Motor neuron (in vitro differentiated cells): Measurements from ENCODE around the gene NOTCH3. TPM values are rescaled to one million over a fixed set of nuclear protein-coding genes. Genes with fewer than 3 reads are reported as not detected.
A peak's percentile ranks its signal among the peaks of the same experiment; 100 is the strongest.

ENCODE experiments used
- ATAC-seq, 8 experiments: fragments of 200-7000 bp; cut with Tn5 transposase; replicated peaks in 6 of 8; 2 replicates each; pipeline ENCODE4 v1.8.0; 2021; ENCODE audit warnings: mild to moderate bottlenecking in 8 of 8, moderate library complexity in 8 of 8
- H3K27ac ChIP-seq, 2 donors: fragments of 250-450 bp; sonication (Bioruptor Pico); 2 replicates each; pipeline ENCODE4 v1.9.0; 2021; ENCODE audit warnings: antibody characterized with exemption in 2 of 2, mild to moderate bottlenecking in 2 of 2, moderate library complexity in 1 of 2
- H3K4me1 ChIP-seq, 2 donors: fragments of 250-450 bp; sonication (Bioruptor Pico); replicated peaks in 1 of 2; 2 replicates each; pipeline ENCODE4 v1.6.1; 2021; ENCODE audit warnings: antibody characterized with exemption in 2 of 2, mild to moderate bottlenecking in 2 of 2, moderate library complexity in 1 of 2
- H3K4me3 ChIP-seq, 5 donors: fragments of 250-450 bp; sonication (Bioruptor Pico); 2 replicates each; pipeline ENCODE4 v1.9.0; 2021; ENCODE audit warnings: antibody characterized with exemption in 5 of 5, mild to moderate bottlenecking in 5 of 5, moderate library complexity in 4 of 5
- WGBS, 10 experiments: fragments of 450-650 bp; shearing (Covaris generic); methylation state at CpG; one replicate each; pipeline ENCODE4 v1.0.0; 2022; 5-methylcytosine and 5-hydroxymethylcytosine counted together
- in situ Hi-C, 9 experiments: fragments of 400-800 bp; cut with MboI; loops; one replicate each; pipeline ENCODE4 v1.15.0; 2021; ENCODE audit warnings: low sequenced_read_pairs in 9 of 9, low pct_unique_long_range_greater_than_20kb in 2 of 9; ENCODE audit not compliant: unreplicated experiment in 9 of 9
- total RNA-seq, 8 experiments: library from RNA; unstranded; fragments of 300-600 nt; gene quantifications; 2 replicates each; pipeline versions ENCODE4 v1.2.3 to v1.2.4, GENCODE V29; 2022

NOTCH3 gene
- total RNA-seq, 8 experiments from 2014 or later: 3.0 to 26.4 (median 7.7) TPM

DNA sequence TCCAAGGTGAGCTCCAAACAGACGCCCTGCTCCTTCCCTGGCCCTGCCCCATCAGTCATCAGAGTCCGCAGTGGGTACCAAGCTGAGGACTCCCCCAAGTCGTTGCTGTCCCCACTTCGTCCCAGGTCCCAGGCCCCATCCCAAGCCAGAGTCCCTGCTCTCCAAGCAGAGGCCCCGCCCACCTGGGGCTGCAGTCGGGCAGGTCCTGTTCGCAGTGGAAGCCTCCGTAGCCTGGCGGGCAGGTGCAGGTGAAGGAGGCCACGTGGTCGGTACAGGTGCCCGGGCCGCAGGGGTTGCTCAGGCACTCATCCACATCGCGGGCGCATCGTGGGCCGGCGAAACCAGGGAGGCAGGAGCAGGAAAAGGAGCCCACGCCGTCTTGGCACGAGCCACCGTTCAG is 19.4 kb downstream of the NOTCH3 start:
- Histone ChIP-seq H3K4me3 (no peak overlapping the region), H3K27ac (no peak overlapping the region), H3K4me1 (peaks cover 7 to 14% of the 10 kb centered on the region in 2 donors)
- no peak for ATAC-seq
- 75 to 92% (median 88%) methylated on average over 3 to 7 of the region's 23 CpGs; no CpG with 5 or more reads in 7 of the 10 experiments for WGBS, 10 experiments
- in situ Hi-C loops: loop anchor here in 2 of 9 experiments (10.0 to 25.0 kb wide), 2 partner anchors 373 to 381 kb away; no protein-coding TSS in a partner anchor

DNA sequence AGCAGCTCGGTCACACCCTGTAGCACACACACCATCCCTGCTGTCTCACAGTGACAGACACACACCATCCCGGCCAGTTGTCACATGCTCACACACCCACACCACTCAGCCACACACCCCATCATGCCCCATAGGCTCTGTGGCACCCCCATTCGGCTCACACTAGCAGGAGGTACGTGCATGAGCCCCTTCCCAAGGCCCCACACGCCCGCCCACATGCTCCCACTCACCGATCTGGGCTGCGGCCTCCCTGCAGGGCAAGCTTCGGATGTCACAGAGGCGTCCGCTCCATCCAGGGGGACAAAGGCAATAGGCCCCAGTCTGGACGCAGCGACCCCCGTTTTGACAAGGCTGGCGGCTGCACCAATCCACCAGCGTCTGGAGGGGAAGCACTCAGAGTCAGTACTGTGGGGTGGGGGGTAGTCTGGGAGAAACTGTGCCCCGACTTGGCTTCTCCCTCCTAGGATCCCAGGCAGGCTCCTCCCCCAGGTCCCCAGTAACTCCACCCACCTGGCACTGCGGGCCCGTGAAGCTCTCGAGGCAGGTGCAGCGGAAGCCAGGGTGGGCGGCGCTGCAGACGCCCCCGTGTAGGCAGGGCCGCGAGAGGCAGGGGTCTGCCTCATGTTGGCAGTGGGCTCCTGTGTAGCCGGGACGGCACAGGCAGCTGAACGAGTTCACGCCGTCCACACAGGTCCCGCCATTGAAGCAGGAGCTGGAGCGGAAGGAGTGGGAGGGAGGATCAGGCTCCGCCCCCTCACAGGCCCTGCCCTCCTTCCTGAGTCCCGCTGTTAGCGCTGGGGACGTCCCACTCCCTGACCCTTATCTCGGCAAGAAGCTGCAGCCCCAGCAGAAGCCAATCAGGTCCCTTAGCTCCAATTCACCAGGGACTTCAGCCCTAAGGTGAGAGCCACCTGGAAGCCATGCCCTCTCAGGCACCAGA is 20.1 kb downstream of the NOTCH3 start:
- 36 to 93% (median 47%) methylated on average over 3 to 10 of the region's 39 CpGs; no CpG with 5 or more reads in 7 of the 10 experiments for WGBS, 10 experiments

GRCh38 chr19:15178629-15179308 is 22.0 kb downstream of the NOTCH3 start:
- WGBS, 10 experiments: 87 to 100% (median 90%) methylated on average over 3 to 13 of the region's 33 CpGs; no CpG with 5 or more reads in 2 of the 10 experiments
- H3K4me1 ChIP-seq: peaks cover 6 to 7% of the 10 kb centered on the region in 2 donors

More for the DNA sequence above, 20.1 kb downstream of the NOTCH3 start:
- Histone ChIP-seq H3K4me1 (peaks cover 7 to 14% of the 10 kb centered on the region in 2 donors), H3K27ac (no peak overlapping the region), H3K4me3 (peak overlapping the region in 3 of 5 donors; percentile 10 to 16 (median 13))
- peak in 5 of 8 experiments; percentile 36 to 79 (median 66) for ATAC-seq
- in situ Hi-C loops: loop anchor here in 2 of 9 experiments (10.0 to 25.0 kb wide), 2 partner anchors 374 to 382 kb away; no protein-coding TSS in a partner anchor

GRCh38 chr19:15177269-15178116 is 23.3 kb downstream of the NOTCH3 start:
- in situ Hi-C loops: loop anchor here in 2 of 9 experiments (10.0 to 25.0 kb wide), 2 partner anchors 377 to 385 kb away; no protein-coding TSS in a partner anchor
- peak overlapping the region; percentile 28 to 39 (median 37) for H3K4me3 ChIP-seq
- H3K27ac ChIP-seq: no peak overlapping the region
- peak; percentile 84 to 96 (median 94) for ATAC-seq
- WGBS, 10 experiments: 0 to 73% (median 18%) methylated on average over 1 to 10 of the region's 92 CpGs; no CpG with 5 or more reads in 1 of the 10 experiments
- H3K4me1 ChIP-seq: peaks cover 6 to 7% of the 10 kb centered on the region in 2 donors

More at GRCh38 chr19:15178629-15179308, 22.0 kb downstream of the NOTCH3 start:
- no peak for ATAC-seq
- Histone ChIP-seq H3K27ac (no peak overlapping the region), H3K4me3 (no peak overlapping the region)
- in situ Hi-C loops: loop anchor here in 2 of 9 experiments (10.0 to 25.0 kb wide), 2 partner anchors 376 to 384 kb away; no protein-coding TSS in a partner anchor

GRCh38 chr19:15175609-15176008 is 25.2 kb downstream of the NOTCH3 start:
- 70 to 100% (median 100%) methylated on average over 1 to 3 of the region's 3 CpGs; no CpG with 5 or more reads in 5 of the 10 experiments for WGBS, 10 experiments
- ATAC-seq: no peak
- in situ Hi-C loops: loop anchor here in 2 of 9 experiments (10.0 to 25.0 kb wide), 2 partner anchors 379 to 387 kb away; no protein-coding TSS in a partner anchor
- no peak overlapping the region for H3K27ac ChIP-seq
- no peak overlapping the region for H3K4me3 ChIP-seq
- H3K4me1 ChIP-seq: peaks cover 3 to 4% of the 10 kb centered on the region in 2 donors

DNA sequence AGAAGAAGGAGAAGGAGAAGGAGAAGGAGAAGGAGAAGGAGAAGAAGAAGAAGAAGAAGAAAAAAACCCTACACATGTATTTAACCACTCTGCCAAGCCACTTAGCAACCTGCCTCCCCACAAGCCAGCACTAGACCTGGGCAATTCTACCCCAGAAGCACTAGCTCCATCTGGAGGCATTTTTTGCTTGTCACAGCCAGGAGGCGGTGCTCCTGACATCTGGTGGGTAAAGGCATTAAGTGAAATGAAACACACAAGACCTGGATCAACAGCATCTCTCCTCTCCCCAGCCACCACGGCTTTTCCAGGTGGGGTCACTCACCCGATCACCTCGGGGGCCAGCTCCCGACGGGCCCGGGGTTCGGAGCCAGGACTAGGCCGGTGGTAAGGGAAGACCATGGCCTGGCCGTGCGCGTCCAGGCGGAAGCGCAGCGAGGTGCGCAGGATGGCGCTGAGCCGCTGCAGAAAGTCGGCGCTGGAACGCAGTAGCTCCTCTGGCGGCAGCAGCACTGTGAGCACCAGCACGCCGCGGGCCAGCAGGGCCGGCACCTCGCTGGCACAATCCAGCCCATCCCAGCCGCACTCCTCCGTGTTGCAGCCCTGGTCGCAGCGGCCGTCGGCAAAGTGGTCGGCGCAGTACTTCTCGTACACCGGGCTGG is 26.9 kb downstream of the NOTCH3 start:
- in situ Hi-C loops: loop anchor here in 4 of 9 experiments (10.0 to 25.0 kb wide), 2 partner anchors 381 to 388 kb away; no protein-coding TSS in a partner anchor

DNA sequence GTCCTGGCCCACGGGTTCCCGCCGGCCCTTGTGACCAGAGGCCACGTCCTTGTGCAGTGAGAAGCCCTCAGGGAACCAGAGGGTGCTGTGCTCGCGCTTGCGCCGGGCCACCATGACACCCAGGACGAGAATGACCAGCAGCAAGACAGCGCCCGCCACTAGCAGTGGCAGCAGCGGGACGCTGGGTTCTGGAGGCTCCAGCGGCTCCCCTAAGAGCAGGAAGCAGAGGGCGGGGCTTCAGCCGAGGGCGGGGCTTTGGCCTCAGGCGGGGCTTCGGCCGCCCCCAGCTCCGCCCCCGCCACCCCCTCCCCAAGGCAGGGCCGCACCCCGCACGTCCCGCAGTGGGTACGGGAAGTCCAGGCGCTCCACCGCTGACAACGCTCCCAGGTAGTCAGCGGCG is 30.4 kb downstream of the NOTCH3 start:
- no peak overlapping the region for H3K27ac ChIP-seq
- WGBS, 10 experiments: 100% methylated on average over 1 of the region's 32 CpGs; no CpG with 5 or more reads in 9 of the 10 experiments
- ATAC-seq: no peak
- in situ Hi-C loops: loop anchor here in 4 of 9 experiments (10.0 to 25.0 kb wide), 2 partner anchors 384 to 392 kb away; no protein-coding TSS in a partner anchor
- no peak overlapping the region for H3K4me3 ChIP-seq
- H3K4me1 ChIP-seq: no peaks in the 10 kb centered on the region

More for the DNA sequence above, 26.9 kb downstream of the NOTCH3 start:
- WGBS, 10 experiments: 84 to 100% (median 97%) methylated on average over 1 to 9 of the region's 37 CpGs; no CpG with 5 or more reads in 6 of the 10 experiments
- no peak for ATAC-seq
- no peak overlapping the region for H3K4me3 ChIP-seq
- no peak overlapping the region for H3K27ac ChIP-seq
- H3K4me1 ChIP-seq: peaks cover 0 to 3% of the 10 kb centered on the region in 2 donors

- Histone ChIP-seq H3K4me3 (no peak overlapping the region), H3K27ac (no peak overlapping the region), H3K4me1 (no peaks in the 10 kb centered on the region)
- ATAC-seq: no peak
- in situ Hi-C loops: loop anchor here in 5 of 9 experiments (10.0 to 25.0 kb wide), 2 partner anchors 385 to 393 kb away; no protein-coding TSS in a partner anchor
- 41 to 100% (median 100%) methylated on average over 2 to 4 of the region's 10 CpGs; no CpG with 5 or more reads in 7 of the 10 experiments for WGBS, 10 experiments
These were observed 31.1 kb downstream of the NOTCH3 start for GRCh38 chr19:15169541-15170285.

DNA sequence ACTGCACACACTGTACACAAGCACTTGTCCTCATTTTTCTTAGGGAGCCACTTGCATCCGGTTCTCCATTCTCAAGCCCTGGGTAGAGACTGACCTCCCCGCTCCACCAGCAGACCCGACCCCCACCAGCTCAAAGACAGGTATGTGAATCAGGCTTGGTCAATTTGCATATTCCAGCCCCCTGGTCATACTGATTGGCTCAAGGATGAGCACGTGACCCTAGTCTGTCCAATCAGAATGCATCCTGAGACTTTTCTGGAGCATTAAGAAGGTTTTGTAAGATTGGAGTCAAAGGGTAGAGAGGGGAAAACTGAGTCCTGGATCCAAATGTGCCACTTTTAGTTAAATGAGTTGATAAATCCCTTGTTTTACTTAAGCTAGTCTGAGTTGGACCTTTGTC is 34.1 kb downstream of the NOTCH3 start:
- ATAC-seq: no peak
- Histone ChIP-seq H3K4me1 (no peaks in the 10 kb centered on the region), H3K4me3 (no peak overlapping the region), H3K27ac (no peak overlapping the region)
- 24 to 100% (median 67%) methylated on average over 1 to 4 of the region's 4 CpGs; no CpG with 5 or more reads in 1 of the 10 experiments for WGBS, 10 experiments
- in situ Hi-C loops: loop anchor here in 4 of 9 experiments (10.0 to 25.0 kb wide), 2 partner anchors 388 to 396 kb away; no protein-coding TSS in a partner anchor

DNA sequence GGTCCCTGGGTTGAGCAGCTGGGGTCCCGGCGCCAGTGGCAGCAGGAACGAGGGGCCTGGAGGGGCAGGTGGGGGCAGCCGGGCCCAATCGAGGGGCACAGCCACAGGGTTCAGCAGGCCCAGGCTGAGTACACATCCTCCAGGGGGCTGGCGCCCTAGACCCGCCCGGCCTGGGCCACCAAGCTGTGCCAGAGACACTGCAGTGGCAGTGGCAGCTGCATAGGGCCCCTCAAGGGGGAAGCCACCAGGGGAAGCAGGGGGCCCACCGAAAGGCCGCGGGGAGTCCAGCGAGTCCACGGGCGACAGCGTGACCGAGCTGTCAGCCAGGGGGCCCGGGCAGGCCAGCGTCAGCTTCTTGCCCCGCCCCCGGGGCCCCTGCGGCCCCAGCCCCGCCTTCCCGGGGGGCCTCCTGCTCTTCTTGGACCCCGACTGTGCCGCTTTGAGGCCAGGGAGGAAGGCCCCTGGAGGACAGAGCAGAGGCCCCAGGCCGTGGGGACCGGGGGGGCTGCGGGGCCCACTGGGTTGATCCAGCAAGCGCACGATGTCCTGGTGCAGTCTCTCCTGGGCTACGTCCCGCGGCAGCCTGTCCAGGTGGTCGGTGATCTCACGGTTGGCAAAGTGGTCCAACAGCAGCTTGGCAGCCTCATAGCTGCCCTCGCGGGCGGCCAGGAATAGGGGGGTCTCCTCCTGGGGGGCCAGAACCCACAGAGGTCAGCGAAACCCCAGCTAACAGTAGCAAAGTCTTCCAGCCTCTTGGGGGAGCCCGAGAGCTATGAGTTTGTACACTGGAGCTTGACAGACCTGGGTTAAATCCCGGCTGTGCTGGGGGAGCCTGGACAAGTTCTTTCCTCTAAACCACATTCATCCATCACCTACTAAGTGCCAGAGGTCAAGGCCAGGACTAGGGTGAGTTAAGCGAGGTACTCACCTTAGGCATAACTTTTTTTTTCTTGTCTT is 39.5 kb downstream of the NOTCH3 start:
- H3K4me1 ChIP-seq: no peaks in the 10 kb centered on the region
- no peak overlapping the region for H3K27ac ChIP-seq
- in situ Hi-C loops: loop anchor here in 4 of 9 experiments (10.0 to 25.0 kb wide), 2 partner anchors 393 to 401 kb away; no protein-coding TSS in a partner anchor
- no peak overlapping the region for H3K4me3 ChIP-seq
- peak in 2 of 8 experiments; percentile 52 to 64 for ATAC-seq
- 40 to 92% (median 77%) methylated on average over 1 to 11 of the region's 42 CpGs; no CpG with 5 or more reads in 4 of the 10 experiments for WGBS, 10 experiments
